GM10266 (cell line): ENCODE measurements around the gene OR2AT4.
"Not testable (repeated sequence)": the region's sequence is repeated elsewhere in the genome, so short reads cannot be mapped to it uniquely, and the experiment has no call there.

ENCODE experiments used
- DNase-seq: peaks from one replicate; pipeline ENCODE4 v3.0.0; 2012; ENCODE audit errors: extremely low spot score
- TF ChIP-seq, protein P1 (sequence below): IDR thresholded peaks from 2 replicates; pipeline ENCODE4 v1.5.1; 2012; ENCODE audit warnings: mild to moderate bottlenecking, low read depth; ENCODE audit not compliant: control insufficient read depth, insufficient read depth; ENCODE audit errors: missing control alignments

The OR2AT4 gene

DNA sequence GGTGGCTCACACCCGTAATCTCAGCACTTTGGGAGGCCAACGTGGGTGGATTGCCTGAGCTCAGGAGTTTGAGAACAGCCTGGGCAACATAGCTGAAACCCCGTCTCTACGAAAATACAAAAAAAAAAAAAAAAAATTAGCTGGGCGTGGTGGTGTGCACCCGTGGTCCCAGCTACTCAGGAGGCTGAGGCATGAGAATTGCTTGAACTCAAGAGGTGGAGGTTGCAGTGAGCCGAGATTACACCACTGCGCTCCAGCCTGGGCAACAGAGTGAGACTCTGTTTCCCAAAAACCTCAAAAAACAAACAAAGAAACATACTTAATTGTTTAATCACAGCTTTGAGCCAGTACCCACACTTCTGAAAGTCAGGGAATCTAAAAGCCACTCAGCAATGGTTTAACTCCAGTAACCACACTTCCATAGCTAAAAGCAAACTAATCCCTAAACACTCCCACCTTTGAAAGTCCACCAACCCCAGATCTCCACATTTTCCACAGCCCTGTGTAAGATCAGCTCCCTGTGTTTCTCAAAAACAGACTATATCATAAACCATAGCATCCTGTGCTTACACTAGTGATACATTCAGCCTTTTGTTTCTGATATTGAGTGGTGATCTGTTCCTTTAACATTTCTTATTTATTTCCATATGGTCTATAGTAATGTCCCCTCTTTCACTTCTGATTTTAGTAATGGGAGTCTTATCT, 4.9 kb upstream of the OR2AT4 start:
- TF ChIP-seq, protein P1, sequence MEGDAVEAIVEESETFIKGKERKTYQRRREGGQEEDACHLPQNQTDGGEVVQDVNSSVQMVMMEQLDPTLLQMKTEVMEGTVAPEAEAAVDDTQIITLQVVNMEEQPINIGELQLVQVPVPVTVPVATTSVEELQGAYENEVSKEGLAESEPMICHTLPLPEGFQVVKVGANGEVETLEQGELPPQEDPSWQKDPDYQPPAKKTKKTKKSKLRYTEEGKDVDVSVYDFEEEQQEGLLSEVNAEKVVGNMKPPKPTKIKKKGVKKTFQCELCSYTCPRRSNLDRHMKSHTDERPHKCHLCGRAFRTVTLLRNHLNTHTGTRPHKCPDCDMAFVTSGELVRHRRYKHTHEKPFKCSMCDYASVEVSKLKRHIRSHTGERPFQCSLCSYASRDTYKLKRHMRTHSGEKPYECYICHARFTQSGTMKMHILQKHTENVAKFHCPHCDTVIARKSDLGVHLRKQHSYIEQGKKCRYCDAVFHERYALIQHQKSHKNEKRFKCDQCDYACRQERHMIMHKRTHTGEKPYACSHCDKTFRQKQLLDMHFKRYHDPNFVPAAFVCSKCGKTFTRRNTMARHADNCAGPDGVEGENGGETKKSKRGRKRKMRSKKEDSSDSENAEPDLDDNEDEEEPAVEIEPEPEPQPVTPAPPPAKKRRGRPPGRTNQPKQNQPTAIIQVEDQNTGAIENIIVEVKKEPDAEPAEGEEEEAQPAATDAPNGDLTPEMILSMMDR = no peak
- DNase-seq = no peak

DNA sequence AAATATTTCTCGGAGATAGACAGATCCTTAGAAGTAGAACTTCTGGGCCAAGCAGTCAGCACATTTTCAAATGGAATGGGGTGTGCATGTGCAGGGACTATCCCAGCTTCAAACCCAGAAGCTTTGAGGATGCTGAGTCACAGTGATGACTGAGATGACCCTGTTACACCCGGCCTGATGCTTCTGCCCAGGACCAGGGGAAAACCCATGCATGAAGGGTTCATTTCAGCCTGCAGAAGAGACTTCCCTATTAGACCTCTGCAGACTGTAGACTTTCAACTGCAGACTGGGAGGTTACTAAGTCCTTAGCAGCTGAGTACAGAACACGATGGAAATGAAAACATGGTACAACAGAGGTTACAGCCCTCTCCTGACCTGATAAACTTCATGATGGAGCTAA, 3.6 kb upstream of the OR2AT4 start:
- peak; percentile 71 for DNase-seq
- TF ChIP-seq, protein P1 = no peak

DNA sequence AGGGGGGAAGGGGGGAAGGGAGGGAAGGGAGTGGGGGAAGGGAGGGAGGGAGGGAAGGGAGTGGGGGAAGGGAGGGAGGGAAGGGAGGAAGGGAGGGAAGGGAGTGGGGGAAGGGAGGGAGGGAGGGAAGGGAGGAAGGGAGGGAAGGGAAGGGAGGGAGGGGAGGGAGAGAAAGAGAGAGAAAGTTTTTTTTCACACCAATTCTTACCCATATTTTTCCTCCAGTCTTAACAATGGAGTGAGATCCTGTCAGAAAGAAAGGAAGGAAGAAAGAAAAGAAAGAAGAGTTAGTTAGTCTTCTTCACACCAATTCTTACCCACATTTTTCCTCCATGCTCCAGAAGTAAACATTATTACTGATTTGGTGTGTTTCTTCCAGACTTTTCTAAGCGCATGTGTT, 3.0 kb upstream of the OR2AT4 start:
- DNase-seq = no peak
- TF ChIP-seq, protein P1 = no peak

DNA sequence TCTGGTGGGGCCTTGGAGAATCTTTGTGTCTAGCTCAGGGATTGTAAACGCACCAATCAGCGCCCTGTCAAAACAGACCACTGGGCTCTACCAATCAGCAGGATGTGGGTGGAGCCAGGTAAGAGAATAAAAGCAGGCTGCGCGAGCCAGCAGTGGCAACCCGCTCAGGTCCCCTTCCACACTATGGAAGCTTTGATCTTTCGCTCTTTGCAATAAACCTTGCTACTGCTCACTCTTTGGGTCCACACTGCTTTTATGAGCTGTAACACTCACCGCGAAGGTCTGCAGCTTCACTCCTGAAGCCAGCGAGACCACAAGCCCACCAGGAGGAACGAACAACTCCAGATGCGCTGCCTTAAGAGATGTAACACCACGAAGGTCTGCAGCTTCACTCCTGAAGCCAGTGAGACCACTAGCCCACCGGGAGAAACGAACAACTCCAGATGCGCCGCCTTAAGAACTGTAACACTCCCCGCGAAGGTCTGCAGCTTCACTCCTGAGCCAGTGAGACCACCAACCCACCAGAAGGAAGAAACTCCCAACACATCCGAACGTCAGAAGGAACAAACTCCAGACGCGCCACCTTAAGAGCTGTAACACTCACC, 2.3 kb upstream of the OR2AT4 start:
- not testable (repeated sequence) for DNase-seq

DNA sequence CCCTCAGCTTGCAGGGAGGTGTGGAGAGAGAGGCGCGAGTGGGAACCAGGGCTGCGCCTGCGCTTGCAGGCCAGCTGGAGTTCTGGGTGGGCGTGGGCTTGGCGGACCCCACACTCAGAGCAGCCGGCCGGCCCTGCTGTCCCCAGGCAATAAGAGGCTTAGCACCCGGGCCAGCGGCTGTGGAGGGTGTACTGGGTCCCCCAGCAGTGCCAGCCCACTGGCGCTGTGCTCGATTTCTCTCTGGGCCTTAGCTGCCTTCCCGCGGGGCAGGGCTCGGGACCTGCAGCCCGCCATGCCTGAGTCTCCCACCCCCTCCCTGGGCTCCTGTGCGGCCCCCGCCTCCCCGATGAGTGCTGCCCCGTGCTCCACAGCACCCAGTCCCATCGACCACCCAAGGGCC, 1.5 kb upstream of the OR2AT4 start:
- DNase-seq = not testable (repeated sequence)

DNA sequence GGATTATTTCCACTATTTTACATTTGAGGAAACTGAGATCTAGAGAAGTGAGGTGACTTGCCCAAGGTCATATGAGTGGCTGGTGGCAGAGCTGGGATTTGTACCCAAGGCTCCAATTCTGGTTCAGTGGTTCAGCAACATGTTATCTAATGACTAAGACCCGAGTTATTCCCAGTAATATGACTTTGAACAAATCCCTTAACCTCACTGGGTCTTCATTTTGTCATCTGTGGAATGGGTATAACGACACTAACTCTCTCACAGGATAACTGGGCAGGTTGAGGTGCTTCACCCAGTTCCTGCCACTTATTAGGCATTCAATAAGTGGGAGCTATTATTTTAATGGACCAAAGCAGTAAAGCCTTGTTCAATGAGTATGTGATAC, 489 bp upstream of the OR2AT4 start:
- TF ChIP-seq, protein P1 = no peak
- DNase-seq = no peak

DNA sequence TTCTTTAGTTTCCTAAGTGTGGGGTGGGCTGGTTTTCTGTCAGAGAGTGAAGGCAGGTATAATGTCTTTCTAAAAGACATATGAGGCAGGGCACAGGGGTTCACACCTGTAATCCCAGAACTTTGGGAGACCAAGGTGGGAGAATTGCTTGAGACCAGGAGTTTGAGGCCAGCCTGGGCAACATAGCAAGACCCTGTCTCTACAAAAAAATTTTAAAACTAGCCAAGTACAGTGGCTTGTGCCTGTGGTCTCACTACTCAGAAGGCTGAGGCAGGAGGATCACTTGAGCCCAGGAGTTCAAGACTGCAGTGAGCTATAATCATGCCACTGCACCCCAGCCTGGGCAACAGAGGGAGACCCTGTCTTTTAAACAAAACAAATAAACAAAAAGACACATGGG, 2.3 kb downstream of the OR2AT4 start:
- not testable (repeated sequence) for DNase-seq

DNA sequence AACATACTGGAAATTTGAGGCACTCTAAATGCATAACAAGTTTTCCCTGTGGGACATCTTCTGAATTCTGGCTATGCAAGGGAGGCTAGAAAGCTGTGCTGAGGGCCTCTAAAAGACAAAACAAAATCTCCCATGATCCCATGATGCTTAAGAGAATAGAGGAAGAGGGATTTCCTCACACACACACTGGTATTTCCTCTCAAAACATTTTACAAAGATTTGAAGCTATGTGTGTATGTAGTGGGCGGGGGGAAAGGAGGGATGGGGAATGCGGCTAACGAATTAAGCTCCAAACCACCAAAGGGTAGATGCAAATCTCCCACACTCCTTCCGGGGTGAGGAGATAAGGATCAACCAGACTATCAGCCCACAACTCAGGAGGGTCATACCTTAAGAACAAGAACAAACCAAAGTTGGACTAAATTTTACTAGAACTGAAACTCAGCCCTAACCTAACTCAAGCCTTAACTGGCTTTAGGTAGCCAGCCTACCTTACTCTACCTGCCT, 6.0 kb downstream of the OR2AT4 start:
- TF ChIP-seq, protein P1 = no peak
- no peak for DNase-seq
